K562 (cell line): Measurements from ENCODE around the gene IFNGR1. TPM values are rescaled to one million over a fixed set of nuclear protein-coding genes. Genes with fewer than 3 reads are reported as not detected.

Experiments used
- CBX3 ChIP-seq, 2 experiments: IDR thresholded peaks; 1 replicate in 1 of 2; 2 replicates in 1 of 2; pipeline ENCODE4 v1.6.1; 2012; ENCODE audit warnings: inconsistent platforms in 2 of 2, low read length in 2 of 2, borderline replicate concordance in 1 of 2, control low read depth in 1 of 2
- CEBPZ ChIP-seq: fragments of 150-350 bp; IDR thresholded peaks from 2 replicates; pipeline ENCODE4 v1.6.1; 2014; ENCODE audit warnings: low read depth, mild to moderate bottlenecking, low read length, borderline replicate concordance
- MIER1 ChIP-seq: fragments of 450-650 bp; IDR thresholded peaks from 2 replicates; pipeline ENCODE4 v1.6.1; 2016; ENCODE audit warnings: antibody characterized with exemption, mild to moderate bottlenecking, low read depth
- NONO ChIP-seq, 2 experiments: fragments of 200-400 bp in 1 of 2; fragments of 450-650 bp in 1 of 2; formaldehyde crosslinking in 1 of 2; IDR thresholded peaks; 2 replicates each; pipeline ENCODE4 v1.6.1; 2017; ENCODE audit warnings: low read depth in 2 of 2, mild to moderate bottlenecking in 2 of 2, moderate library complexity in 2 of 2, low read length in 1 of 2
- PHB2 ChIP-seq: fragments of 450-650 bp; IDR thresholded peaks from 2 replicates; pipeline ENCODE4 v1.6.1; 2017; ENCODE audit warnings: low read depth
- RB1 ChIP-seq: fragments of 450-650 bp; IDR thresholded peaks from 2 replicates; pipeline ENCODE4 v1.6.1; 2017; ENCODE audit warnings: low read depth, mild to moderate bottlenecking
- RBM39 ChIP-seq: fragments of 200-400 bp; formaldehyde crosslinking; optimal IDR thresholded peaks from 2 replicates; pipeline ENCODE3; 2018; ENCODE audit warnings: low read depth, low read length
- SMARCE1 ChIP-seq: fragments of 450-650 bp; IDR thresholded peaks from 2 replicates; pipeline ENCODE4 v1.7.1; 2016; ENCODE audit warnings: mild to moderate bottlenecking
- ZNF507 ChIP-seq: conservative IDR thresholded peaks from 2 replicates; pipeline ENCODE4 v1.6.1; 2017; ENCODE audit warnings: missing genetic modification characterization, missing compliant biosample characterization
- polyA plus RNA-seq, 8 experiments: library from polyadenylated mRNA; depleted of rRNA in 4 of 8; stranded (reverse) in 5 of 8; unstranded in 3 of 8; fragments of >200 nt; fragmentation: Nextera tagmentation in 2 of 8; fragmentation: Illumina TruSeq in 1 of 8; extraction: Ambion mirVana in 2 of 8; extraction: Trizol in 1 of 8; gene quantifications; 2 replicates each; pipeline versions ENCODE4 v1.2.1 to v1.2.3, GENCODE V29; 2011 to 2014; ENCODE audit warnings: inconsistent platforms in 1 of 8, missing spikeins in 1 of 8
- total RNA-seq, 7 experiments: library from RNA; depleted of rRNA in 6 of 7; stranded (reverse); fragments of >200 nt in 6 of 7; fragmentation: Illumina TruSeq in 2 of 7; extraction: Trizol in 2 of 7; gene quantifications; 2 replicates each; pipeline versions ENCODE4 v1.2.1 to v1.2.3, GENCODE V29; 2011 to 2021; ENCODE audit warnings: low replicate concordance in 1 of 7
- TF ChIP-seq, protein P1 (sequence below): sonication (generic); formaldehyde crosslinking; IDR thresholded peaks from 2 replicates; pipeline ENCODE4 v1.8.0; 2023; ENCODE audit warnings: mild to moderate bottlenecking, missing genetic modification reagents
- TF ChIP-seq, protein P2 (sequence below): sonication (generic); formaldehyde crosslinking; IDR thresholded peaks from 2 replicates; pipeline ENCODE4 v1.8.0; 2022; ENCODE audit warnings: missing genetic modification reagents, mild to moderate bottlenecking, moderate library complexity, borderline replicate concordance

The IFNGR1 gene
- total and polyA plus RNA-seq, 9 of the 15 experiments (the other 6 are each of a cell fraction or from before 2014, with no cell fraction given), result 14.7 to 47.0 (median 26.7) TPM

DNA sequence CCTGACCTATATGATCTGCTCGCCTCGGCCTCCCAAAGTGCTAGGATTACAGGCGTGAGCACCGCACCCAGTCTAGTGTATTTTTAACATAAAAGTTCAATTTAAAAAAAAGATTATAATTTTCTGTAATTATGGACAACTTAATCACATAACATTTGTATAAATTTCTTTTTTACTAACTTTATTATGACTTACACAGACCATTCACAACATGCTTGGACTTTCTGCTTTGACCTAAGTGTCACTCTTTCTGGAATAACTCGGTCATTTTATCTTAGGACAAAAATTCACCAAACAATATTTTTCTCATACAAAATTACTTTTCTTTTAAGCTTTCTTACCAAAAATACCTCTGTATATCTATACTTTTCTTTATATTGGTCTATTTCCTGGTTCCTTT lies 30.3 kb downstream of the IFNGR1 start (continued):
- TF ChIP-seq, protein P1, sequence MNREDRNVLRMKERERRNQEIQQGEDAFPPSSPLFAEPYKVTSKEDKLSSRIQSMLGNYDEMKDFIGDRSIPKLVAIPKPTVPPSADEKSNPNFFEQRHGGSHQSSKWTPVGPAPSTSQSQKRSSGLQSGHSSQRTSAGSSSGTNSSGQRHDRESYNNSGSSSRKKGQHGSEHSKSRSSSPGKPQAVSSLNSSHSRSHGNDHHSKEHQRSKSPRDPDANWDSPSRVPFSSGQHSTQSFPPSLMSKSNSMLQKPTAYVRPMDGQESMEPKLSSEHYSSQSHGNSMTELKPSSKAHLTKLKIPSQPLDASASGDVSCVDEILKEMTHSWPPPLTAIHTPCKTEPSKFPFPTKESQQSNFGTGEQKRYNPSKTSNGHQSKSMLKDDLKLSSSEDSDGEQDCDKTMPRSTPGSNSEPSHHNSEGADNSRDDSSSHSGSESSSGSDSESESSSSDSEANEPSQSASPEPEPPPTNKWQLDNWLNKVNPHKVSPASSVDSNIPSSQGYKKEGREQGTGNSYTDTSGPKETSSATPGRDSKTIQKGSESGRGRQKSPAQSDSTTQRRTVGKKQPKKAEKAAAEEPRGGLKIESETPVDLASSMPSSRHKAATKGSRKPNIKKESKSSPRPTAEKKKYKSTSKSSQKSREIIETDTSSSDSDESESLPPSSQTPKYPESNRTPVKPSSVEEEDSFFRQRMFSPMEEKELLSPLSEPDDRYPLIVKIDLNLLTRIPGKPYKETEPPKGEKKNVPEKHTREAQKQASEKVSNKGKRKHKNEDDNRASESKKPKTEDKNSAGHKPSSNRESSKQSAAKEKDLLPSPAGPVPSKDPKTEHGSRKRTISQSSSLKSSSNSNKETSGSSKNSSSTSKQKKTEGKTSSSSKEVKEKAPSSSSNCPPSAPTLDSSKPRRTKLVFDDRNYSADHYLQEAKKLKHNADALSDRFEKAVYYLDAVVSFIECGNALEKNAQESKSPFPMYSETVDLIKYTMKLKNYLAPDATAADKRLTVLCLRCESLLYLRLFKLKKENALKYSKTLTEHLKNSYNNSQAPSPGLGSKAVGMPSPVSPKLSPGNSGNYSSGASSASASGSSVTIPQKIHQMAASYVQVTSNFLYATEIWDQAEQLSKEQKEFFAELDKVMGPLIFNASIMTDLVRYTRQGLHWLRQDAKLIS, result no peak
- TF ChIP-seq, protein P2, sequence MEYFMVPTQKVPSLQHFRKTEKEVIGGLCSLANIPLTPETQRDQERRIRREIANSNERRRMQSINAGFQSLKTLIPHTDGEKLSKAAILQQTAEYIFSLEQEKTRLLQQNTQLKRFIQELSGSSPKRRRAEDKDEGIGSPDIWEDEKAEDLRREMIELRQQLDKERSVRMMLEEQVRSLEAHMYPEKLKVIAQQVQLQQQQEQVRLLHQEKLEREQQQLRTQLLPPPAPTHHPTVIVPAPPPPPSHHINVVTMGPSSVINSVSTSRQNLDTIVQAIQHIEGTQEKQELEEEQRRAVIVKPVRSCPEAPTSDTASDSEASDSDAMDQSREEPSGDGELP (CRISPR knock-in tag), result no peak
- 0 out of 3 replicates have a peak, but pooled peaks of 1 of the 2 experiments have one; percentile 16 for TF ChIP-seq CBX3 (IDR thresholded peaks at IDR 0.05; ENCODE audit: borderline replicate concordance in 1 of 2, low read length in 2 of 2)
- TF ChIP-seq NONO (IDR thresholded peaks at IDR 0.05; ENCODE audit: low read depth in 2 of 2, low read length in 1 of 2), result no peak
- peak; percentile 45; the same call in 1 of the 2 replicates for TF ChIP-seq ZNF507 (tag)
- TF ChIP-seq SMARCE1, result no peak
- TF ChIP-seq PHB2, result no peak
- TF ChIP-seq RB1, result no peak
- no peak for TF ChIP-seq MIER1
- TF ChIP-seq RBM39, result no peak
- TF ChIP-seq CEBPZ, result peak; percentile 61; the same call in 1 of the 2 replicates
